AG09319 (cell line): ENCODE measurements around the gene ZBTB7C.

Experiments
- DNase-seq: peaks from one replicate; pipeline ENCODE4 v3.0.0-alpha.2; 2010; ENCODE audit warnings: low read depth; ENCODE audit errors: extremely low read depth
- CTCF ChIP-seq: IDR thresholded peaks from 2 replicates; pipeline ENCODE4 v1.5.1; 2011; ENCODE audit warnings: low read depth, mild to moderate bottlenecking, inconsistent platforms, low read length, moderate library complexity

The ZBTB7C gene

GRCh38 chr18:48356909-48357631 is 52.1 kb downstream of the ZBTB7C start:
- no peak for DNase-seq
- no peak for TF ChIP-seq CTCF

GRCh38 chr18:48356151-48356745 is 52.9 kb downstream of the ZBTB7C start:
- TF ChIP-seq CTCF, result no peak
- DNase-seq, result no peak

GRCh38 chr18:48355276-48356115 is 53.7 kb downstream of the ZBTB7C start:
- no peak for DNase-seq
- TF ChIP-seq CTCF, result no peak

- no peak for DNase-seq
Measured at GRCh38 chr18:48354746-48355260, 54.4 kb downstream of the ZBTB7C start.

GRCh38 chr18:48352051-48352755 is 57.0 kb downstream of the ZBTB7C start:
- no peak for DNase-seq

More at GRCh38 chr18:48354746-48355260, 54.4 kb downstream of the ZBTB7C start:
- TF ChIP-seq CTCF, result no peak

More at GRCh38 chr18:48352051-48352755, 57.0 kb downstream of the ZBTB7C start:
- no peak for TF ChIP-seq CTCF
